ENCODE measurements around the gene RPL9.
"Not testable (repeated sequence)": the region's sequence is repeated elsewhere in the genome, so short reads cannot be mapped to it uniquely, and the experiment has no call there.

- not testable (repeated sequence) for TF ChIP-seq POLR2A, CTCF, EP300 (IDR thresholded peaks at IDR 0.05)
Measured at GRCh38 chr4:39458161-39458504, 589 bp downstream of the RPL9 start.
